Activated T-cell treated with anti-CD3 and anti-CD28 coated beads, Interleukin-2, amount 50 U/mL, for 72 hours (primary cell): ENCODE measurements around the gene GMPPA. TPM values are rescaled to one million over a fixed set of nuclear protein-coding genes. Genes with fewer than 3 reads are reported as not detected.
A peak's percentile ranks its signal among the peaks of the same experiment; 100 is the strongest.

ENCODE experiments used
- ATAC-seq, 2 donors: fragments of 150-1000 bp; cut with Tn5 transposase; replicated peaks in 1 of 2; 2 replicates each; pipeline ENCODE4 v1.10.0; 2021; ENCODE audit warnings: moderate library complexity in 2 of 2, mild to moderate bottlenecking in 1 of 2
- DNase-seq, 2 donors: peaks; one replicate each; pipeline ENCODE4 v3.0.0; 2021 to 2022; ENCODE audit warnings: mixed read lengths in 1 of 2
- H3K27ac Mint-ChIP-seq: one replicate; pipeline ENCODE4 v1.8.0; 2022; ENCODE audit warnings: mild to moderate bottlenecking, moderate library complexity, mixed read lengths
- H3K27me3 Mint-ChIP-seq: one replicate; pipeline ENCODE4 v1.8.0; 2022; ENCODE audit warnings: low read depth, mixed read lengths
- H3K36me3 Mint-ChIP-seq, 2 donors: one replicate each; pipeline ENCODE4 v1.8.0; 2022; ENCODE audit warnings: mixed read lengths in 2 of 2, mild to moderate bottlenecking in 1 of 2; ENCODE audit not compliant: insufficient read depth in 2 of 2
- H3K4me1 Mint-ChIP-seq: one replicate; pipeline ENCODE4 v1.8.0; 2022; ENCODE audit warnings: low read depth, mixed read lengths
- H3K4me3 Mint-ChIP-seq, 2 donors: one replicate each; pipeline ENCODE4 v1.8.0; 2022; ENCODE audit warnings: mild to moderate bottlenecking in 2 of 2, mixed read lengths in 2 of 2, moderate library complexity in 2 of 2
- H3K9me3 Mint-ChIP-seq, 2 donors: one replicate each; pipeline ENCODE4 v1.8.0; 2022; ENCODE audit warnings: mixed read lengths in 2 of 2
- total RNA-seq, 2 donors: library from RNA; stranded (reverse); gene quantifications; one replicate each; pipeline ENCODE4 v1.2.3, GENCODE V29; 2022

The GMPPA gene
- total RNA-seq, 2 donors from 2014 or later, result 39.4 to 47.3 TPM

DNA sequence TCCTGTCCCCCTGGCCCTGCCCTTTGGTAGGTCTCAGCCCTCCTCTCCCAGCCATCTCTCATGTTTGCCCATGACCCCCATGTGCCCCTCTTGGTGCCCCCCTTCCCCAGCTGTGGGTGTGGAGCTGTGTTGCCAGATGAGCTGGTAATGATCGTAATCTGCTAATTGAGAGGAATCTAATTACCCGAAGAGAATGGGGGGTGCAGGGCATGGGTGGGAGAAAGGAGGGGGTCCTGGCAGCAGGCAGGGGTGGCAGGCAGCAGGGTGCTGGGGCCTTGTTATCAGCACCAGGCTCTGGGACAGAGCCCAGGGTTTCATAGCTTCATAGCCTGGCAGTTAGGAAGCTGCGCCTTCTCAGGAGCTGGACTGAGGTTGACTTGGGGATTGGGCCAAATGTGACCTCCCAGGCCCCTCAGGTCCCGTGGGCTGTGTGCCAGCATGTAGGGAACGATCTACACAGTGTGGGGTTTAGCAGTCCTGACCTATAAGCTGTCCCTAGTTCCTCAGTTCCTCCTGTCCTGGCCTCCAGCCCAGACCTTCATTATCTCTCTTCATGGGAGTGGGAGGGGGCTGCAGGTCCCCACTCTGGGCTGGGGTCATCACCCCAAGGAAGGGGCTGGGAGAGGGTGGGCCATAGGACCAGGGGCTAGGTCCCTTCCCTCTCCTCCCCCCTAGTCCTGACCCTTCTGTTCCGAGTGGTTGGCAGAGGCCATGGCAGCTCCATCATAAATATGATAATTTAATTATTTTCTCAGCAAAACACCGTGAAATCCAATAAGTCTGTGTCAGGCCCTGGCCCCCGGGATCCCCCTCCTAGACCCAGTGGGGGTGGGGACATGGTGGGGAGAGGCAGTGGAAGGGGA lies 9.1 kb downstream of the GMPPA start:
- H3K27me3 Mint-ChIP-seq, result peaks cover 32% of the 10 kb centered on the region
- no peak overlapping the region for H3K4me3 Mint-ChIP-seq
- no peak for DNase-seq
- peaks cover 18% of the 10 kb centered on the region for H3K4me1 Mint-ChIP-seq
- no peaks in the 10 kb centered on the region for H3K9me3 Mint-ChIP-seq
- H3K27ac Mint-ChIP-seq, result no peak overlapping the region
- no peak for ATAC-seq
- H3K36me3 Mint-ChIP-seq, result peaks cover 0 to 4% of the 10 kb centered on the region in 2 donors

DNA sequence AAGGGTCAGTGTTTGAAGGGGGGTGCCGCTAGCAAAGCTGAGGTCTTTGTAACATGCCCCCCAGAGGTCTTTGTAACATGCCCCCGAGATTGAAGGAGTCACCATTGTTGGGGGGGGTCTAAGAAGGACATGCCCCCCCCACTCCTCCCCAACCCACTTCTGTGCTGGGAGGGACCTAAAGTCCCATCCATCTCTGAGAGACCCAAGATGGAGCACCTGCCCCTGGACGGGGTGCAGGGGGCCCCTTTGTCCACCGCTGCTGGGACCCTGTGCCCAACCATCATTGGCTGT lies 9.7 kb downstream of the GMPPA start:
- Mint-ChIP-seq H3K27ac (no peak overlapping the region), H3K4me1 (peaks cover 19% of the 10 kb centered on the region), H3K36me3 (peaks cover 0 to 4% of the 10 kb centered on the region in 2 donors), H3K27me3 (peaks cover 37% of the 10 kb centered on the region), H3K9me3 (no peaks in the 10 kb centered on the region), H3K4me3 (no peak overlapping the region)
- DNase-seq, result no peak
- no peak for ATAC-seq

DNA sequence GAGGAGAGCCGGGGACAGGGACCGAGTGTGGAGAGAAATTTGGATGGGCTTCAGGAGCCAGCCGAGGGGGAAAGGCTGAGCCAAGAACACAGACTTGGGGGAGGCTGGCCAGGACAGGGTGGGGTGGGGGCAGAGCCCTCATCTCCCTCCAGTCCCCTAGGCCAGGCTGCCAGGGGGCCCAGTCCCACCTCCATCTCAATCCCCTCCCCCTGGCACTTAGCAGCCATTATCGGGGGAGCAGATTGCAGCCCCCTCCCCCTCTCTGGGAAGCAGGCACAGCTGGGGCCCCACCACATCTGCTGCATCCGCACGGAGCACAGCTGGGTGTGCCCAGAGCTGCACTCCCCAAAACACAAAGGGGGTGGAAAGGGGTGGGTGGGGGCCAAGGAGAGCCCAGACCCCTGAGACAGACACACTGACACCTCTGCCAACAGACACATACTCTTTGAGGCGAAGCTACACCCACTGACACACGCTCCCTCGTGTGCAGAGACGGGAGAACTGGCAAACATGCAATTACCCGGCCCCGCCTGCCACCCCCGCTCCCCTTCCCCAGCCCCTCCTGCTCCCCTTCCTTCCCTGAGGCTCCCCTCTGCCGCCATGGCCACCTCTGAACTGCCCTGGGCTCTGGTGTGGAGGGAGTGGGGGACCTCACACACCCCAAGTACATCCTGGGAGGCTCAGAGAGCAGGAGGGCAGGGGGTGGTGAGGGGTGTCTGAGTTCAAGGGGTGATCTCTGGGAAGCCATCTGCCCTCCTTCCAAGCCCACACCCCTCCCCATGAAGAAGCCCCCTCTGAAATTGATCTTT lies 10.5 kb downstream of the GMPPA start:
- Mint-ChIP-seq H3K4me1 (peaks cover 27% of the 10 kb centered on the region), H3K4me3 (peak overlapping the region; percentile 50 to 51), H3K27me3 (peaks cover 45% of the 10 kb centered on the region), H3K27ac (no peak overlapping the region), H3K9me3 (no peaks in the 10 kb centered on the region), H3K36me3 (peaks cover 0 to 4% of the 10 kb centered on the region in 2 donors)
- peak; percentile 40 to 48 for ATAC-seq
- DNase-seq, result no peak

DNA sequence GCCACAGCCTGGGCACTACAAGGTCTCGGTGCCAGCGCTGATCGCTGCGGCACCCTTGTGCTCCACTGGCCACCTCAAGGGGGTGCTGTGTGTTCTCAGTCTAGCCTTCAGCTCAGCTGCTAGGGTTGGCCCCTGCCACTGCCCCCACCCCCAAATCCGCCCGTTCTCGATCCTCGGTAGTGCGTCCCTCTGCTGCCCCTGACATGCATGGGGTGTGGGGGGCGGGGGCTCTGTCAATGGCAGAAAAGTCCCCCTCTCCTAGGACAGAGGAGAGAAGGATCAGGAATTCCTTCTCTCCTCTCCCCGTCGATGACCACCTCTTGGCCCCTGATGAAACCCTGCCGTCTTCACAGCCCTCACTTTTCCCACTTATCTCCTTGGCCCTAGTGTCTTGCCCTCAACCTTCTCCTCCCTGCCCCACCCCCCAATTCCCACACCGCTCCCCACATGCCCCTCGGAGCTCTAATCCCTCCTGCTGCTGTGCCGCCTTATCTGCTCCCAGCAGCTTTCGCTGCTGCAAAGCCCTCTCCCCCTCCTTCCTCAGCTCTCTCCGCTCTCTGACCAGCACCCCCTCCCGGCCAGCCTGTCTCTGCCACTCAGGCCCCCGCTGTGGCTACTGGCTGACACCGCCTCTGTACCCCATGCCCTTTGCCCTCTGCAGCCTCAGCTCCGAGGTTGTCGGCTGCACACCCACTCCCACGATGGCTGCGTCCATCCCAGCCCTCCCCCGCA lies 11.3 kb downstream of the GMPPA start:
- H3K36me3 Mint-ChIP-seq, result peaks cover 0 to 2% of the 10 kb centered on the region in 2 donors
- H3K9me3 Mint-ChIP-seq, result no peaks in the 10 kb centered on the region
- ATAC-seq (peak; percentile 86), DNase-seq (peak; percentile 64 to 70)
- H3K27me3 Mint-ChIP-seq, result peaks cover 48% of the 10 kb centered on the region
- peaks cover 23% of the 10 kb centered on the region for H3K4me1 Mint-ChIP-seq
- H3K4me3 Mint-ChIP-seq, result peak overlapping the region; percentile 50 to 51
- H3K27ac Mint-ChIP-seq, result no peak overlapping the region

DNA sequence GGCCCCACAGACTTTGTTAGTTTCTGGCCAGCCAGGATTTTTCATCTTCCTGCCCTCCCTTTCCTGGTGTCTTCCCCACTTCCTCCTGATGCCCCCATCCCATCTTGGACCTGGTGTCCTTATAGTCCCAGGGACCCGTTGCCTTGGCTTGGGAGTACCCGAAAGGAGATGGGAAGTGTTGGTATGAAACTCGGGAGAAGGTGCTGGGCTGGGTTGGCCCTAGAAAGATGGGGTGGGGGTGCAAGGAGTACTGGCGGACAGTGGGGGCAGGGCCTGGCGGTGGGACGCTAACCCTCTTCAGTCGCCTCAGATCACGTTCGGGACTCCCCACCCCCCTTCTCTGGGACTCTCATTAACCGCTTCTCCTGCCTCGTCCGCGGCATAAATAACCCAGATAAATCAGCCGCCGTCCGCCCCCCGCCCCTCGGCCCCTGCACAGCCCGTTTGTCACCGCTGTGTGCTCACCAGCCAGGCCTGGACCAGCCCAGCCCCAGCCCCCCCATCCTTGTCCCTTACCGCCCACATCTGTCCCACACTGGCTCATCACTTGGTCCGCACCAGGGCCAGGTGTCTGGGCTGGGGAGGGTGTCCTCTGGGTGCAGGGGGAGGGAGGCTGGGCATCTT lies 11.9 kb downstream of the GMPPA start:
- H3K27me3 Mint-ChIP-seq, result peaks cover 53% of the 10 kb centered on the region

DNA sequence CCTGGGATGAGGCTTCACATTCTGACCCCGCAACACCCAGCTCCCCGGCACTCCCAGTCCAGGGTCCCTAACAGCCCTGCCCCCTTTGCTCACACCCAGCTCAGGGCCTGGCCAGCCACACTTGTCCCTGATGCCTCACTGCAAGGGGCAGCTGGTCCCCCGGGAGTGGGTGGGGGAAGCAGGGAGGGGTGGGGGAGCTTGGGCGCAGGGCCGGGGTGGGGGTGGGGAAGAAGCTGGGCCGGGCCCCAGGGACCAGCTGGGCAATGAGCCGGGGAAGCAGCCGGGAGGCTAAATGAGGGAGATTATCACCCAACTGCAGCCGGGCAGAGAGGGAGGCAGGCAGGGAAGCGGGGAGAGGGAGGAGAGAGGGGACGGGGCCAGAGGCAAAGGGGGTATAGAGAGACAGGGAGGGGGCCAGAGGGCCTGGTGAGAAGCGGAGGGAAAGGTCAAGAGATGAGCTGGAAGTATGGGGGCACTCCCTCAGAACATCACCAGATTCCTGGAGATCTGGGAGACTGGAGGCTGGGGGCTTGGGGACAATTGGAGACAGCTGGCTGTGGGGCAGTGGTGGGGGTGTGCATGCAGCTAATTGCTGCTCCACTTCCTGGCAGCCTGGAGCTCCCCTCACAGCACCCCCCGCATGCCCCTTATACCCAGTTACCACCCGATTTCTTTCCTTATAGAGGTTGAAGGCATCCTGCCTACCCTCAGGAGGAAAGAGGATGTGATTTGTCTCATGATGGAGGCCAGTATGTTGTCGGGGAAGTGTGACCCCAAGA lies 13.0 kb downstream of the GMPPA start:
- H3K9me3 Mint-ChIP-seq, result no peaks in the 10 kb centered on the region
- no peak for DNase-seq
- peaks cover 23% of the 10 kb centered on the region for H3K4me1 Mint-ChIP-seq
- H3K27me3 Mint-ChIP-seq, result peaks cover 64% of the 10 kb centered on the region
- H3K27ac Mint-ChIP-seq, result no peak overlapping the region
- H3K36me3 Mint-ChIP-seq, result no peaks in the 10 kb centered on the region
- ATAC-seq, result no peak
- H3K4me3 Mint-ChIP-seq, result no peak overlapping the region

More for the DNA sequence above, 11.9 kb downstream of the GMPPA start:
- Mint-ChIP-seq H3K4me1 (peaks cover 23% of the 10 kb centered on the region), H3K9me3 (no peaks in the 10 kb centered on the region), H3K27ac (no peak overlapping the region), H3K36me3 (no peaks in the 10 kb centered on the region), H3K4me3 (peak overlapping the region in 1 of 2 donors; percentile 51)
- DNase-seq (no peak), ATAC-seq (no peak)

DNA sequence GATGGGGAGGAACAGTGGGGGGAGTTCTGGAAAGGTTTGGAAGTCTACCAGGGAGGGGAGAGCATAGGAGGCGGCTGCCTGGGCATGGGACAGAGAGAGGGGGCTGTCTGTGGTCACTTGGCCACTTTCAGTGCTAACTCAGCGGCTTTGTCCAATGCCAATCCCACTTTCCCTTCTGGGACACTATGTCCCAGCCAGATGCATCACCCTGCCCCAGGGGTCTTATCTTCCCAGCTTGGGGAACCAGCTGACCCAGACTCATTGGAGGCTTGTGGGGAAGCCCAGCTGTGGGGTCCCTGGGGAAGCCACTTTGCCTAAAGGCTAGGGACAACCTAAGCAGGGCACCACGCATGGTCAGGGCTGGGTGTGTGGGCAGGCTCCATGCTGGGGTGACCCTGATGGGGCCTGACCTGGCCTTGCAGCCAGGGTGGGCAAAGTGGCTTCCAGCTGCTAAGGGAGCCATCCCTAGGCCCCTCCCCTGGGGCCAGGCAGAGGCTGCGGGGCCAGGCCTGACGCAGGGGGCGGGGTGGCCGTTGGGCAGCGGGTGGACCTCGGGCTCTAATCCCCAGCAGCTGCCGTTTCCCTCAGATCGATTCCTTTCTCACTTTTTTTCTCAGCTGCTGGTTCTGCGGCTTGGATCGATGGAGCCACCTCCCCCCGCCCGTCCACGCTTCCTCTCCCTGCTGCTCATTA lies 14.0 kb downstream of the GMPPA start:
- Mint-ChIP-seq H3K27ac (no peak overlapping the region), H3K4me1 (peaks cover 23% of the 10 kb centered on the region), H3K36me3 (no peaks in the 10 kb centered on the region), H3K4me3 (no peak overlapping the region), H3K27me3 (peaks cover 73% of the 10 kb centered on the region), H3K9me3 (no peaks in the 10 kb centered on the region)
- no peak for ATAC-seq
- no peak for DNase-seq

DNA sequence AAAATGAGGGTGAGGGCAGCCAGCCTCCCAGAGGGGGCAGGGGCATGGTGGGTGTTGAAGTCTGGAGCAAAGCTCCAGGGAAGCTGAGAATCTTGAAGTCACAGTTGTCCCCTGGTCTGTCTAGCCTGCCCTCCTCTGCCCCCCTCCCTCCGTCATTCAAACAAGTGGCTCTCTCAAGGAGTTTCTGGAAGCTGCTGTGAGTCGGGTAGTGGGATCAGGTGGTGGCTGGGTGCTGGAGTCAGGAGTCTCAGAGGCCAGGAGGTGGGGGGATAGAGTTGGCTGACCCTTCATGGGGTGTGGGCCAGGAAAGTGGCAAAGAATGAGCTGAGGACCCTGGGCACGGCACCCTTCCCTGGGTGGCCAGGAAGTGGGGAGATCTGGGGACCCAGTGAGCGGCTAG lies 15.1 kb downstream of the GMPPA start:
- Mint-ChIP-seq H3K9me3 (no peaks in the 10 kb centered on the region), H3K27me3 (peaks cover 81% of the 10 kb centered on the region), H3K27ac (no peak overlapping the region), H3K4me3 (no peak overlapping the region), H3K36me3 (no peaks in the 10 kb centered on the region), H3K4me1 (peaks cover 23% of the 10 kb centered on the region)
- ATAC-seq (no peak), DNase-seq (no peak)

DNA sequence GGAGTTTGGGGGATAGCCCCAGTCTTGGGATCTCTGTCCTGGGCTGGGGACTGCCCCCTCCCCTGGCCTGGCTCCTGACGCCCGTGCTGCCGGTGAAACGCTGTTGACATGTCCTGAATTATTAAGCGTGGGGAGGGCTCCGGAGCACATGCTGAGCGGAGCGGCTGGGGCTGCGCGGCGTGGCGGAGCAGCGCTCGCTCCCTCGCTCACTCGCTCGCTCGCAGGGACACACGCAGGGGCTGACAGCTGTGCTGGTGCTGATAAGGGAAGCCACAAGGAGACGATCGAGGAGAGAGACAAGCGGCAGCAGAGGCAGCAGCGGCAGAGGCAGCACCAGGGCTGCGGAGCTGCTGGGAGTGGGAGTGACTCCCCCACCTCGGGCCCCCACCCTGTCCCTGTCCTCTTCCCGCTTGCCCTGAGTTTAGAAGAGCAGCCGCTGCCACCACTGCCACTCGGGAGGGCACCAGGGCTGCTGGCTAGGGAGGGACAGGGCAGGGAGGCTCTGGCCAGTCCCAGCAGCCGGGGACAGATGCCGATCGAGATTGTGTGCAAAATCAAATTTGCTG lies 15.6 kb downstream of the GMPPA start, which contains the start of gene ASIC4:
ASIC4 (plus strand) TSS at position 287 of the 566 bp plus-strand sequence; CDS start at position 530, 243 bp downstream.
- peaks cover 23% of the 10 kb centered on the region for H3K4me1 Mint-ChIP-seq
- peaks cover 86% of the 10 kb centered on the region for H3K27me3 Mint-ChIP-seq
- no peak for ATAC-seq
- H3K4me3 Mint-ChIP-seq, result peak within 1 kb of the TSS; percentile 31 to 54
- no peaks in the 10 kb centered on the region for H3K36me3 Mint-ChIP-seq
- no peak within 1 kb of the TSS for H3K27ac Mint-ChIP-seq
- DNase-seq, result no peak
- H3K9me3 Mint-ChIP-seq, result no peaks in the 10 kb centered on the region

DNA sequence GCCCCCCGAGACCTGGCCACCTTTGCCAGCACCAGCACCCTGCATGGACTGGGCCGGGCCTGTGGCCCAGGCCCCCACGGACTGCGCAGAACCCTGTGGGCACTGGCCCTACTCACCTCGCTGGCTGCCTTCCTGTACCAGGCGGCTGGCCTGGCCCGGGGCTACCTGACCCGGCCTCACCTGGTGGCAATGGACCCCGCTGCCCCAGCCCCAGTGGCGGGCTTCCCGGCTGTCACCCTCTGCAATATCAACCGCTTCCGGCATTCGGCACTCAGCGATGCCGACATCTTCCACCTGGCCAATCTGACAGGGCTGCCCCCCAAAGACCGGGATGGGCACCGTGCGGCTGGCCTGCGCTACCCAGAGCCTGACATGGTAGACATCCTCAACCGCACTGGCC lies 16.1 kb downstream of the GMPPA start:
- no peak overlapping the region for H3K27ac Mint-ChIP-seq
- DNase-seq, result no peak
- ATAC-seq, result no peak
- H3K36me3 Mint-ChIP-seq, result no peaks in the 10 kb centered on the region
- H3K4me1 Mint-ChIP-seq, result peaks cover 17% of the 10 kb centered on the region
- H3K27me3 Mint-ChIP-seq, result peaks cover 84% of the 10 kb centered on the region
- no peak overlapping the region for H3K4me3 Mint-ChIP-seq
- H3K9me3 Mint-ChIP-seq, result no peaks in the 10 kb centered on the region

DNA sequence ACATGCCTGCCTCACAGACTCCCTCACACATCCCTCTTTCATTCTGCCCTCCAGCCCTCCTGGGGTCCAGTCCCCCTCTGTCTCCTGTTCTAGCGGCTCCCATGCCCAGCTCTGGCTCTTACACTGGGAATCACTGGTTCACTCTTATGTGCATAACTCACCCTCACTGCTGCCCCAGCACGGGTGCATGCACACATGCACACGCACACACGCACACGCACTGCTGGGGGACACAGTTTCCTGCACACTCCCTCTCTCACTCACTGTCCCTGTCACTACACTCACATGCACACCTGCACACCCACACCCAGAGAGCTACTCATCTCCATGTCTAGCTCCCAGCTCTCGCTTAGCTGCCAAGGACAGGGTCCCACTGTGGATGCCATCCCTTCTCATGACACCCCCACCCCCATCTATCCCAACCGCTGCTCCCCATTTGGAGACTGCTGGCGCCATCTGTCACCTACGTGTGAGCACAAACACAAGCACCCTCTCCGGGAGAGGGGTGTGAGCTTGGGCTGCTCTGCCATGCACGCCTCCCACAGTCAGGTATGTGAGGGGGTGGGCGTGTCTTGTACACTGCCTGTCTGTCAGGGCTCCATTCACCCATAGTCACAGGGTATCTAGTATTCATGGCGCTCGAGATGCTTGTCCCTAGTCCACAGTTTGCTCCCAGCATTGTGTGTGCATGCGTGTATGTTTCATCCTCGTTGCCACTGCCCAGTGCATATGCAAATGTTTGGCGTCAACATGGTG lies 17.4 kb downstream of the GMPPA start:
- Mint-ChIP-seq H3K27me3 (peaks cover 82% of the 10 kb centered on the region), H3K36me3 (no peaks in the 10 kb centered on the region), H3K4me1 (peaks cover 11% of the 10 kb centered on the region), H3K27ac (no peak overlapping the region), H3K9me3 (no peaks in the 10 kb centered on the region), H3K4me3 (no peak overlapping the region)
- DNase-seq (no peak), ATAC-seq (no peak)
